GM12878 (cell line): ENCODE measurements around the gene ISCU. TPM values are rescaled to one million over a fixed set of nuclear protein-coding genes. Genes with fewer than 3 reads are reported as not detected.

Experiments
- BACH1 ChIP-seq: fragments of 450-650 bp; IDR thresholded peaks from 2 replicates; pipeline ENCODE4 v1.6.1; 2017; ENCODE audit warnings: mild to moderate bottlenecking, borderline replicate concordance
- EED ChIP-seq: sonication (generic); IDR thresholded peaks from 2 replicates; pipeline ENCODE4 v1.6.1; 2016; ENCODE audit warnings: antibody characterized with exemption, low read depth
- ESRRA ChIP-seq: IDR thresholded peaks from 2 replicates; pipeline ENCODE4 v1.6.1; 2012; ENCODE audit warnings: mild to moderate bottlenecking, low read length, improper control_type of control experiment
- GATAD2B ChIP-seq: fragments of 450-650 bp; conservative IDR thresholded peaks from 2 replicates; pipeline ENCODE4 v1.6.1; 2017; ENCODE audit warnings: low read depth, mild to moderate bottlenecking, moderate library complexity
- HDGF ChIP-seq: fragments of 450-650 bp; IDR thresholded peaks from 2 replicates; pipeline ENCODE4 v1.6.1; 2016; ENCODE audit warnings: antibody characterized with exemption
- KLF5 ChIP-seq: fragments of 450-650 bp; IDR thresholded peaks from 2 replicates; pipeline ENCODE4 v1.6.1; 2014; ENCODE audit warnings: mild to moderate bottlenecking; ENCODE audit not compliant: partially characterized antibody
- MYB ChIP-seq: fragments of 150-350 bp; IDR thresholded peaks from 2 replicates; pipeline ENCODE4 v1.6.1; 2014; ENCODE audit warnings: mild to moderate bottlenecking, low read depth, low read length, borderline replicate concordance
- NFYA ChIP-seq: IDR thresholded peaks from 2 replicates; pipeline ENCODE4 v1.6.1; 2011; ENCODE audit warnings: low read depth, mild to moderate bottlenecking, low read length, improper control_type of control experiment, borderline replicate concordance
- NFYB ChIP-seq: IDR thresholded peaks from 2 replicates; pipeline ENCODE4 v1.6.1; 2011; ENCODE audit warnings: low read depth, mild to moderate bottlenecking, low read length, improper control_type of control experiment, moderate library complexity; ENCODE audit not compliant: insufficient read depth
- NR2F1 ChIP-seq: fragments of 450-650 bp; conservative IDR thresholded peaks from 2 replicates; pipeline ENCODE4 v1.6.1; 2017; ENCODE audit warnings: mild to moderate bottlenecking
- RAD51 ChIP-seq: fragments of 450-650 bp; IDR thresholded peaks from 2 replicates; pipeline ENCODE4 v1.6.1; 2016; ENCODE audit warnings: moderate library complexity, mild to moderate bottlenecking, inconsistent platforms
- RB1 ChIP-seq: fragments of 450-650 bp; formaldehyde crosslinking; IDR thresholded peaks from 2 replicates; pipeline ENCODE4 v1.6.1; 2017; ENCODE audit warnings: mild to moderate bottlenecking, borderline replicate concordance
- SMARCA5 ChIP-seq: fragments of 450-650 bp; IDR thresholded peaks from 2 replicates; pipeline ENCODE4 v1.6.1; 2017; ENCODE audit warnings: mild to moderate bottlenecking
- SREBF2 ChIP-seq: IDR thresholded peaks from 2 replicates; pipeline ENCODE4 v1.6.1; 2012; ENCODE audit warnings: mild to moderate bottlenecking, low read length
- SUPT20H ChIP-seq: IDR thresholded peaks from 2 replicates; pipeline ENCODE4 v1.6.1; 2011; ENCODE audit warnings: low read depth, mild to moderate bottlenecking, low read length, moderate library complexity, borderline replicate concordance; ENCODE audit not compliant: control insufficient read depth
- SUZ12 ChIP-seq: fragments of 200-600 bp; sonication (generic); IDR thresholded peaks from one replicate; pipeline ENCODE4 v1.6.1; 2018; ENCODE audit warnings: antibody characterized with exemption, mild to moderate bottlenecking; ENCODE audit not compliant: unreplicated experiment
- YY1 ChIP-seq: IDR thresholded peaks from 2 replicates; pipeline ENCODE4 v1.6.1; 2011; ENCODE audit warnings: low read depth, mild to moderate bottlenecking, low read length
- ZNF384 ChIP-seq: IDR thresholded peaks from 2 replicates; pipeline ENCODE4 v1.6.1; 2012; ENCODE audit warnings: low read depth, mild to moderate bottlenecking, low read length, improper control_type of control experiment, borderline replicate concordance
- polyA plus RNA-seq, 11 experiments: library from polyadenylated mRNA; depleted of rRNA in 4 of 11; unstranded in 6 of 11; stranded (reverse) in 5 of 11; fragments of >200 nt; fragmentation: Nextera tagmentation in 4 of 11; fragmentation: Illumina TruSeq in 1 of 11; extraction: Ambion mirVana in 4 of 11; extraction: Trizol in 1 of 11; gene quantifications; 1 replicate in 1 of 11; 2 replicates in 10 of 11; pipeline versions ENCODE4 v1.2.1 to v1.2.3, GENCODE V29; 2011 to 2016; ENCODE audit warnings: inconsistent platforms in 2 of 11, missing spikeins in 2 of 11, low read depth in 1 of 11
- total RNA-seq, 4 experiments: library from RNA; depleted of rRNA in 3 of 4; stranded (reverse); fragments of >200 nt in 3 of 4; fragmentation: Illumina TruSeq in 1 of 4; extraction: Trizol in 1 of 4; gene quantifications; 2 replicates each; pipeline versions ENCODE4 v1.2.1 to v1.2.3, GENCODE V29; 2013 to 2021
- TF ChIP-seq, protein P1 (sequence below): IDR thresholded peaks from 2 replicates; pipeline ENCODE4 v1.6.1; 2012; ENCODE audit warnings: improper control_type of control experiment, low read depth, low read length; ENCODE audit not compliant: insufficient replicate concordance
- TF ChIP-seq, protein P2 (sequence below): fragments of 450-650 bp; conservative IDR thresholded peaks from 2 replicates; pipeline ENCODE4 v1.6.1; 2017; ENCODE audit warnings: mild to moderate bottlenecking, moderate library complexity
- TF ChIP-seq, protein P3 (sequence below): fragments of 450-650 bp; IDR thresholded peaks from 2 replicates; pipeline ENCODE4 v1.6.1; 2017; ENCODE audit warnings: low read depth, mild to moderate bottlenecking, moderate library complexity

Gene ISCU
- total and polyA plus RNA-seq, 10 of the 15 experiments (the other 5 are each of a cell fraction or from before 2014, with no cell fraction given) = 32.8 to 260 (median 127) TPM

DNA sequence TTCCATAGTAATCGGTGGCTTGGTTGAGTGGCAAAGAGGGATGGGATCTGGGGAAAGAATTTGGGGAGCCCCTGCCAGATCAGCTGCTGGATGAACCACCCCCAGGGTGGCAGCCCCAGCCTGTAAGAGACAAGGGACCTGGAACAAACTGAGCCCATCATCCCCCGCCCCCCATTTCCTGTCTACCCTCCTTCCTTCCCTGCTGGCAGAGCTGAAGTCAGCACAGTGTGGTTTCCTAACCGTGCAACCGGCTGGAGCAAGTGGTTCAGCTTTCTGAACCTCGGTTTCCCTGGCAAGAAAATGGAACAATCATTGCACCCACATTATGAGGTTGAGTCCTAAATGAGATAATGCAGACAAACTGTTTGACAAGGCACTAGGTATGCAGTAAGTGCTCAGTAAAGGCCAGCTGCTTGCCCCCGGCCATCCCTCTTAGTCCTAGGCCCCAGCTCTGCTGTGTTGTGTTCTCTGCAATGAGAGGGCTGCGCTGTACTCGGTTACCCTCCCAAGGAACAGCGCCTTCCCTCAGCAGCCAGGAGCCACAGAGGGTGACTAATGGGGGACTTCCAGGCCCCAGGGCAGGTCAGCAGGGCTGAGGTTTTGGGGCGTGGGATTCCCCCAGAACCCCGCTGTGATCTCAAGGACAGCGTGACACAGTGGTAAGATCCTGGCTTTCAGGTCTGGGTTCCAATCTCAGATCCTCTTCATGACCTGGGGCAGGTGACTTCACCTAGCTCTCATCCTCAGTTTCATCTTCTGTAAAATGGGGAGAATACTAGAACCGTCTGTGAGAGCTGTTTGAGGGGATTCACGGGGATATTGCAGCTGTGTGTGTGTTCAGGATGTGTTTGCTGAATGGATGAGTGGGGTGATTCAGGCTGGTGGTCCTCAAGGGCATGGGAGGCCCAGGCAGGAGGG, 54.8 kb downstream of the ISCU start (continued):
- TF ChIP-seq, protein P1, sequence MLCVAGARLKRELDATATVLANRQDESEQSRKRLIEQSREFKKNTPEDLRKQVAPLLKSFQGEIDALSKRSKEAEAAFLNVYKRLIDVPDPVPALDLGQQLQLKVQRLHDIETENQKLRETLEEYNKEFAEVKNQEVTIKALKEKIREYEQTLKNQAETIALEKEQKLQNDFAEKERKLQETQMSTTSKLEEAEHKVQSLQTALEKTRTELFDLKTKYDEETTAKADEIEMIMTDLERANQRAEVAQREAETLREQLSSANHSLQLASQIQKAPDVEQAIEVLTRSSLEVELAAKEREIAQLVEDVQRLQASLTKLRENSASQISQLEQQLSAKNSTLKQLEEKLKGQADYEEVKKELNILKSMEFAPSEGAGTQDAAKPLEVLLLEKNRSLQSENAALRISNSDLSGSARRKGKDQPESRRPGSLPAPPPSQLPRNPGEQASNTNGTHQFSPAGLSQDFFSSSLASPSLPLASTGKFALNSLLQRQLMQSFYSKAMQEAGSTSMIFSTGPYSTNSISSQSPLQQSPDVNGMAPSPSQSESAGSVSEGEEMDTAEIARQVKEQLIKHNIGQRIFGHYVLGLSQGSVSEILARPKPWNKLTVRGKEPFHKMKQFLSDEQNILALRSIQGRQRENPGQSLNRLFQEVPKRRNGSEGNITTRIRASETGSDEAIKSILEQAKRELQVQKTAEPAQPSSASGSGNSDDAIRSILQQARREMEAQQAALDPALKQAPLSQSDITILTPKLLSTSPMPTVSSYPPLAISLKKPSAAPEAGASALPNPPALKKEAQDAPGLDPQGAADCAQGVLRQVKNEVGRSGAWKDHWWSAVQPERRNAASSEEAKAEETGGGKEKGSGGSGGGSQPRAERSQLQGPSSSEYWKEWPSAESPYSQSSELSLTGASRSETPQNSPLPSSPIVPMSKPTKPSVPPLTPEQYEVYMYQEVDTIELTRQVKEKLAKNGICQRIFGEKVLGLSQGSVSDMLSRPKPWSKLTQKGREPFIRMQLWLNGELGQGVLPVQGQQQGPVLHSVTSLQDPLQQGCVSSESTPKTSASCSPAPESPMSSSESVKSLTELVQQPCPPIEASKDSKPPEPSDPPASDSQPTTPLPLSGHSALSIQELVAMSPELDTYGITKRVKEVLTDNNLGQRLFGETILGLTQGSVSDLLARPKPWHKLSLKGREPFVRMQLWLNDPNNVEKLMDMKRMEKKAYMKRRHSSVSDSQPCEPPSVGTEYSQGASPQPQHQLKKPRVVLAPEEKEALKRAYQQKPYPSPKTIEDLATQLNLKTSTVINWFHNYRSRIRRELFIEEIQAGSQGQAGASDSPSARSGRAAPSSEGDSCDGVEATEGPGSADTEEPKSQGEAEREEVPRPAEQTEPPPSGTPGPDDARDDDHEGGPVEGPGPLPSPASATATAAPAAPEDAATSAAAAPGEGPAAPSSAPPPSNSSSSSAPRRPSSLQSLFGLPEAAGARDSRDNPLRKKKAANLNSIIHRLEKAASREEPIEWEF = peak; percentile 84
- TF ChIP-seq EED (peak; percentile 95), MYB (no peak; the same call in 1 of the 2 replicates), SUPT20H (no peak), HDGF (no peak), RAD51 (peak; percentile 80), SMARCA5 (peak; percentile 100), BACH1 (peak; percentile 76), NFYB (no peak), SREBF2 (no peak), ZNF384 (no peak), YY1 (peak; percentile 6; the same call in 1 of the 2 replicates), KLF5 (peak; percentile 92), NFYA (no peak), SUZ12 (no peak), NR2F1 (peak; percentile 98), ESRRA (peak; percentile 96), RB1 (no peak), GATAD2B (0 out of 2 replicates have a peak, but pooled peaks have one; percentile 61)
- TF ChIP-seq, protein P2, sequence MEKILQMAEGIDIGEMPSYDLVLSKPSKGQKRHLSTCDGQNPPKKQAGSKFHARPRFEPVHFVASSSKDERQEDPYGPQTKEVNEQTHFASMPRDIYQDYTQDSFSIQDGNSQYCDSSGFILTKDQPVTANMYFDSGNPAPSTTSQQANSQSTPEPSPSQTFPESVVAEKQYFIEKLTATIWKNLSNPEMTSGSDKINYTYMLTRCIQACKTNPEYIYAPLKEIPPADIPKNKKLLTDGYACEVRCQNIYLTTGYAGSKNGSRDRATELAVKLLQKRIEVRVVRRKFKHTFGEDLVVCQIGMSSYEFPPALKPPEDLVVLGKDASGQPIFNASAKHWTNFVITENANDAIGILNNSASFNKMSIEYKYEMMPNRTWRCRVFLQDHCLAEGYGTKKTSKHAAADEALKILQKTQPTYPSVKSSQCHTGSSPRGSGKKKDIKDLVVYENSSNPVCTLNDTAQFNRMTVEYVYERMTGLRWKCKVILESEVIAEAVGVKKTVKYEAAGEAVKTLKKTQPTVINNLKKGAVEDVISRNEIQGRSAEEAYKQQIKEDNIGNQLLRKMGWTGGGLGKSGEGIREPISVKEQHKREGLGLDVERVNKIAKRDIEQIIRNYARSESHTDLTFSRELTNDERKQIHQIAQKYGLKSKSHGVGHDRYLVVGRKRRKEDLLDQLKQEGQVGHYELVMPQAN = peak; percentile 75
- TF ChIP-seq, protein P3, sequence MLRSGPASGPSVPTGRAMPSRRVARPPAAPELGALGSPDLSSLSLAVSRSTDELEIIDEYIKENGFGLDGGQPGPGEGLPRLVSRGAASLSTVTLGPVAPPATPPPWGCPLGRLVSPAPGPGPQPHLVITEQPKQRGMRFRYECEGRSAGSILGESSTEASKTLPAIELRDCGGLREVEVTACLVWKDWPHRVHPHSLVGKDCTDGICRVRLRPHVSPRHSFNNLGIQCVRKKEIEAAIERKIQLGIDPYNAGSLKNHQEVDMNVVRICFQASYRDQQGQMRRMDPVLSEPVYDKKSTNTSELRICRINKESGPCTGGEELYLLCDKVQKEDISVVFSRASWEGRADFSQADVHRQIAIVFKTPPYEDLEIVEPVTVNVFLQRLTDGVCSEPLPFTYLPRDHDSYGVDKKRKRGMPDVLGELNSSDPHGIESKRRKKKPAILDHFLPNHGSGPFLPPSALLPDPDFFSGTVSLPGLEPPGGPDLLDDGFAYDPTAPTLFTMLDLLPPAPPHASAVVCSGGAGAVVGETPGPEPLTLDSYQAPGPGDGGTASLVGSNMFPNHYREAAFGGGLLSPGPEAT = peak; percentile 100
